Measurements from ENCODE around the gene NMT1. TPM values are rescaled to one million over a fixed set of nuclear protein-coding genes. Genes with fewer than 3 reads are reported as not detected.
A peak's percentile ranks its signal among the peaks of the same experiment; 100 is the strongest.

NMT1 gene
- total RNA-seq, 2 donors from 2014 or later, result 68.0 to 127 TPM

- peak overlapping the region; percentile 55 for H3K4me3 ChIP-seq
- no peaks in the 10 kb centered on the region for H3K36me3 ChIP-seq
- intact Hi-C loops (cut with DNase I), result no loop called here
- H3K9me3 ChIP-seq, result no peaks in the 10 kb centered on the region
- H3K27me3 ChIP-seq, result no peaks in the 10 kb centered on the region
- DNase-seq, result peak; percentile 81
- peak overlapping the region; percentile 71 to 91 for H3K9ac ChIP-seq (ENCODE audit: low read depth in 2 of 2, low read length in 2 of 2)
- TF ChIP-seq, protein P1, sequence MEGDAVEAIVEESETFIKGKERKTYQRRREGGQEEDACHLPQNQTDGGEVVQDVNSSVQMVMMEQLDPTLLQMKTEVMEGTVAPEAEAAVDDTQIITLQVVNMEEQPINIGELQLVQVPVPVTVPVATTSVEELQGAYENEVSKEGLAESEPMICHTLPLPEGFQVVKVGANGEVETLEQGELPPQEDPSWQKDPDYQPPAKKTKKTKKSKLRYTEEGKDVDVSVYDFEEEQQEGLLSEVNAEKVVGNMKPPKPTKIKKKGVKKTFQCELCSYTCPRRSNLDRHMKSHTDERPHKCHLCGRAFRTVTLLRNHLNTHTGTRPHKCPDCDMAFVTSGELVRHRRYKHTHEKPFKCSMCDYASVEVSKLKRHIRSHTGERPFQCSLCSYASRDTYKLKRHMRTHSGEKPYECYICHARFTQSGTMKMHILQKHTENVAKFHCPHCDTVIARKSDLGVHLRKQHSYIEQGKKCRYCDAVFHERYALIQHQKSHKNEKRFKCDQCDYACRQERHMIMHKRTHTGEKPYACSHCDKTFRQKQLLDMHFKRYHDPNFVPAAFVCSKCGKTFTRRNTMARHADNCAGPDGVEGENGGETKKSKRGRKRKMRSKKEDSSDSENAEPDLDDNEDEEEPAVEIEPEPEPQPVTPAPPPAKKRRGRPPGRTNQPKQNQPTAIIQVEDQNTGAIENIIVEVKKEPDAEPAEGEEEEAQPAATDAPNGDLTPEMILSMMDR (IDR thresholded peaks at IDR 0.05), result no peak
- H3K27ac ChIP-seq, result peak overlapping the region; percentile 98
- H3K4me1 ChIP-seq, result peaks cover 15% of the 10 kb centered on the region
Measured at GRCh38 chr17:45146890-45147580, 85.9 kb downstream of the NMT1 start.

- intact Hi-C loops (cut with DNase I), result no loop called here
Measured at GRCh38 chr17:45147581-45148182, 86.6 kb downstream of the NMT1 start.

GRCh38 chr17:45148183-45149036, 87.3 kb downstream of the NMT1 start, which contains the start of gene HEXIM1:
HEXIM1 (plus strand) TSS chr17:45148475; CDS start chr17:45149191, 716 bp downstream.
- Histone ChIP-seq H3K27me3 (no peaks in the 10 kb centered on the region), H3K4me1 (peaks cover 15% of the 10 kb centered on the region), H3K9me3 (no peaks in the 10 kb centered on the region), H3K4me3 (peak within 1 kb of the TSS; percentile 65), H3K27ac (peak within 1 kb of the TSS; percentile 98), H3K9ac (ENCODE audit: low read depth in 2 of 2, low read length in 2 of 2) (peak within 1 kb of the TSS; percentile 85 to 91), H3K36me3 (no peaks in the 10 kb centered on the region)
- peak; percentile 99 for DNase-seq
- TF ChIP-seq, protein P1 (IDR thresholded peaks at IDR 0.05), result no peak
- intact Hi-C loops (cut with DNase I), result no loop called here

More at GRCh38 chr17:45147581-45148182, 86.6 kb downstream of the NMT1 start:
- peak; percentile 83 for DNase-seq
- Histone ChIP-seq H3K27ac (peak overlapping the region; percentile 98), H3K36me3 (no peaks in the 10 kb centered on the region), H3K4me1 (peaks cover 15% of the 10 kb centered on the region), H3K27me3 (no peaks in the 10 kb centered on the region), H3K9me3 (no peaks in the 10 kb centered on the region), H3K9ac (ENCODE audit: low read depth in 2 of 2, low read length in 2 of 2) (peak overlapping the region; percentile 71 to 91), H3K4me3 (peak overlapping the region; percentile 55)
- TF ChIP-seq, protein P1 (IDR thresholded peaks at IDR 0.05), result no peak

DNA sequence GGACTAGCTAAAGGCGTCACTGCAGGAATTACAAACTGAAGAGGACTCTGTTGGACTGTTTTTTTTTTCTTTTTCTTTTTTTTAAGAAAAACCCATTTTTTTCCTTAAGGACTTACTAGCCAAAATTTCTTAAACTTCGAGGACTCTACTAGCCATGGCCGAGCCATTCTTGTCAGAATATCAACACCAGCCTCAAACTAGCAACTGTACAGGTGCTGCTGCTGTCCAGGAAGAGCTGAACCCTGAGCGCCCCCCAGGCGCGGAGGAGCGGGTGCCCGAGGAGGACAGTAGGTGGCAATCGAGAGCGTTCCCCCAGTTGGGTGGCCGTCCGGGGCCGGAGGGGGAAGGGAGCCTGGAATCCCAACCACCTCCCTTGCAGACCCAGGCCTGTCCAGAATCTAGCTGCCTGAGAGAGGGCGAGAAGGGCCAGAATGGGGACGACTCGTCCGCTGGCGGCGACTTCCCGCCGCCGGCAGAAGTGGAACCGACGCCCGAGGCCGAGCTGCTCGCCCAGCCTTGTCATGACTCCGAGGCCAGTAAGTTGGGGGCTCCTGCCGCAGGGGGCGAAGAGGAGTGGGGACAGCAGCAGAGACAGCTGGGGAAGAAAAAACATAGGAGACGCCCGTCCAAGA, 88.0 kb downstream of the NMT1 start:
- no peaks in the 10 kb centered on the region for H3K27me3 ChIP-seq
- H3K27ac ChIP-seq, result peak overlapping the region; percentile 96
- H3K4me1 ChIP-seq, result peaks cover 15% of the 10 kb centered on the region
- H3K9me3 ChIP-seq, result no peaks in the 10 kb centered on the region
- no peaks in the 10 kb centered on the region for H3K36me3 ChIP-seq
- intact Hi-C loops (cut with DNase I), result no loop called here
- DNase-seq, result peak; percentile 92
- TF ChIP-seq, protein P1 (IDR thresholded peaks at IDR 0.05), result peak; percentile 90
- peak overlapping the region; percentile 85 to 89 for H3K9ac ChIP-seq (ENCODE audit: low read depth in 2 of 2, low read length in 2 of 2)
- H3K4me3 ChIP-seq, result peak overlapping the region; percentile 65

Data from colonic mucosa (tissue), 4 donors.